Fibroblast of pulmonary artery (primary cell): Measurements from ENCODE around the gene SLC2A6.

Experiments used
- DNase-seq: peaks from one replicate; pipeline ENCODE4 v3.0.0-alpha.2; 2010; ENCODE audit warnings: low read depth
- H3K4me3 ChIP-seq: replicated peaks from 2 replicates; pipeline ENCODE4 v1.5.1; 2011; ENCODE audit warnings: low read depth, mild to moderate bottlenecking, control low read depth, low read length, moderate library complexity
- CTCF ChIP-seq: IDR thresholded peaks from 2 replicates; pipeline ENCODE4 v1.5.1; 2011; ENCODE audit warnings: mild to moderate bottlenecking, control low read depth, low read length, inconsistent platforms; ENCODE audit errors: missing control alignments

SLC2A6 gene

GRCh38 chr9:133515240-133515610, 36.3 kb upstream of the SLC2A6 start:
- H3K4me3 ChIP-seq: no peak overlapping the region
- no peak for TF ChIP-seq CTCF
- no peak for DNase-seq

GRCh38 chr9:133514460-133515239, 35.8 kb upstream of the SLC2A6 start:
- no peak for DNase-seq
- no peak for TF ChIP-seq CTCF
- no peak overlapping the region for H3K4me3 ChIP-seq

- DNase-seq: no peak
- H3K4me3 ChIP-seq: no peak overlapping the region
- no peak for TF ChIP-seq CTCF
Observed at GRCh38 chr9:133513214-133514100, 34.6 kb upstream of the SLC2A6 start.

- no peak for DNase-seq
- no peak overlapping the region for H3K4me3 ChIP-seq
- no peak for TF ChIP-seq CTCF
Observed at GRCh38 chr9:133512253-133513213, 33.6 kb upstream of the SLC2A6 start.

GRCh38 chr9:133511607-133512006, 32.7 kb upstream of the SLC2A6 start:
- H3K4me3 ChIP-seq: no peak overlapping the region
- no peak for DNase-seq
- TF ChIP-seq CTCF: no peak

GRCh38 chr9:133510926-133511505, 32.1 kb upstream of the SLC2A6 start:
- H3K4me3 ChIP-seq: no peak overlapping the region
- no peak for TF ChIP-seq CTCF
- DNase-seq: no peak
